Caki2 (cell line): ENCODE measurements around the gene PDGFA. TPM values are rescaled to one million over a fixed set of nuclear protein-coding genes. Genes with fewer than 3 reads are reported as not detected.

Experiments
- total RNA-seq: library from RNA; depleted of rRNA; stranded (reverse); fragments of >200 nt; shearing (Covaris generic); gene quantifications from 2 replicates; pipeline ENCODE4 v1.2.3, GENCODE V29; 2014; ENCODE audit warnings: low replicate concordance; rRNA removed

The PDGFA gene
- total RNA-seq, 1 experiment from 2014 or later, result 25.8 TPM

Other genes with a start within 250 kb of the PDGFA start
- gene FOXL3, start 229.7 kb downstream of the PDGFA start, total RNA-seq, result not detected in 2 replicates
- gene DNAAF5, start 206.9 kb upstream of the PDGFA start, total RNA-seq, result 53.8 and 77.4 TPM in 2 replicates
- 35.3 and 68.0 TPM in 2 replicates for gene PRKAR1B, start 207.4 kb upstream of the PDGFA start, total RNA-seq